DLD1 (cell line): ENCODE measurements around the gene FAM107B.
"Not testable (repeated sequence)": the region's sequence is repeated elsewhere in the genome, so short reads cannot be mapped to it uniquely, and the experiment has no call there.

Experiments used
- in situ Hi-C: cut with HindIII; loops from 2 replicates; pipeline ENCODE4 v1.10.0; 2017; ENCODE audit warnings: low sequenced_read_pairs

The FAM107B gene

GRCh38 chr10:14639637-14640036 lies 135.1 kb downstream of the FAM107B start:
- in situ Hi-C loops = no loop called here

GRCh38 chr10:14635043-14635710 lies 139.5 kb downstream of the FAM107B start:
- in situ Hi-C loops = no loop called here

GRCh38 chr10:14634572-14634971 lies 140.1 kb downstream of the FAM107B start:
- in situ Hi-C loops = not testable (repeated sequence)

GRCh38 chr10:14625765-14626525 lies 148.8 kb downstream of the FAM107B start:
- in situ Hi-C loops = no loop called here

- in situ Hi-C loops = no loop called here
These were observed 149.5 kb downstream of the FAM107B start for GRCh38 chr10:14625192-14625631.

- in situ Hi-C loops = no loop called here
These were observed 150.1 kb downstream of the FAM107B start for GRCh38 chr10:14624600-14624999.

GRCh38 chr10:14623931-14624330 lies 150.8 kb downstream of the FAM107B start:
- in situ Hi-C loops = no loop called here

- in situ Hi-C loops = no loop called here
These were observed 153.7 kb downstream of the FAM107B start for GRCh38 chr10:14621037-14621436.

GRCh38 chr10:14618674-14619073 lies 156.0 kb downstream of the FAM107B start:
- in situ Hi-C loops = no loop called here

- in situ Hi-C loops = no loop called here
These were observed 156.8 kb downstream of the FAM107B start for GRCh38 chr10:14617852-14618251.

- in situ Hi-C loops = no loop called here
These were observed 157.6 kb downstream of the FAM107B start for GRCh38 chr10:14616955-14617730.

GRCh38 chr10:14616465-14616864 lies 158.2 kb downstream of the FAM107B start:
- in situ Hi-C loops = no loop called here

GRCh38 chr10:14613588-14613920 lies 161.1 kb downstream of the FAM107B start:
- in situ Hi-C loops = no loop called here

- in situ Hi-C loops = no loop called here
These were observed 161.7 kb downstream of the FAM107B start for GRCh38 chr10:14612873-14613587.

- in situ Hi-C loops = no loop called here
These were observed 162.6 kb downstream of the FAM107B start for GRCh38 chr10:14611968-14612693.

GRCh38 chr10:14609178-14609577 lies 165.5 kb downstream of the FAM107B start:
- in situ Hi-C loops = no loop called here

GRCh38 chr10:14608381-14609001 lies 166.2 kb downstream of the FAM107B start:
- in situ Hi-C loops = no loop called here

GRCh38 chr10:14606633-14607032 lies 168.1 kb downstream of the FAM107B start:
- in situ Hi-C loops = no loop called here

GRCh38 chr10:14605231-14605925 lies 169.3 kb downstream of the FAM107B start:
- in situ Hi-C loops = no loop called here
